ENCODE results near the gene PACS2.

PACS2 gene

DNA sequence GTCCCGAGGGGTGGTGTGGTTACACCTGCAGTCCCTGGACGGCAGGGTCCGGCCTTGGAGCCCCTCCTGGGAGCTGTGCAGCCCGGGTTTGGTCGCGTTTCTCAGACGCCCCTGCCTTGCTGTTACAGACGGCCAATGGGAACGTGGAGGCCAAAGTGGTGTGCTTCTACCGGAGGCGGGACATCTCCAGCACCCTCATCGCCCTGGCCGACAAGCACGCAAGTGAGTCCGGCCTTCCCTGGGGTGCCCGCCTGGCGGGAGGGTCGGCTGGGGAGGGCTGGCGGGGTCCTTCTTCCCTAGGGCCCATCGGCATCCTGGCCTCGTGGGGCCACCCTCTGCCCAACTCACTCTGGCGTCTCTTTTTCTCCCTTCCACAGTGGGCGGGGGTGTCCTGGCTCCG lies 130.7 kb downstream of the PACS2 start:
- no peak for DNase-seq (ENCODE audit: low spot score)

DNA sequence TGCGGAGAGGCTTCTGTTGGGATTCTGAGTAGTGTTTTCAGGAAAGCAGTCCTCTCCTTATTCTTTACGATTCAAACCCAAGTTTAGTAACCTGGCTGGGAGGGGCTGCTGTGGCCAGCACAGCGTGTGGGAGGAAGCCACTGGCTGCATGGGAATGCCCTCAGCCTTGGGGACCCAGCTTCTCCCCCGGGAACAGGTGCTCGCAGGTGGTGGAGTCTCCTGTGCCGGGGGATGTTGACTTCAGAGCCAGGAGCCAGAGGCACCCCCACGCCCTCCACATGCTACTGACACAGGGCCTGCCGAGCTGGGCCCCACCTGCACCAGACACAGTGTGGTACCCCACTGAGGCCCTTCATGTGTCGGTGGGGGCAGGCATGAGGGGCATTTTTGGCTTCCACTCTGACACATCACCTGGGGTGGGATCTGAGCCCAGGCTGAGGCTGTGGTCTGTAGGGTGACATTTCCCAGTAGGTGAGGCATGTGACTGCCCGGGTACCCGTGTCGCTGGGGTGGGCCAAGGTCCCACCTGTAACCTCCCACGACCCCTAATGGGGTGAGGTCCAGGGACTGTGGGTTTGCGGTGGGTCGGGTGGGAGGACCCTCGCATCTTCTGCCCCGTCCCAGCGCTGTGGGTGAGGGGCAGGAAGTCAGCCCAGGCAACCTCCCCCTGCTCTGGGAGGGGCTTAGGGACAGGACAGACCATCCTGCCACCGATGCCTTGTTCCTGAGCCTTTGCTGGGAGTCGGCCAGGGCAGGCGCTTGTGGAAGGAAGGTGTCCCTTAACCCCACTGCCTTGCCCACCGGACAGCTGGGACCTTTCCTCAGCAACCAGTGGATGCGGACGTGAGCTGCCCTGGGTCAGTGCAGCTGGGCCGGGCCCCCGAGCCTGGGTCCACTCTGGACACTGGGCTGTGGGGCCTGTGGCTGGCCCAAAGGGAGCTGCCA lies 131.6 kb downstream of the PACS2 start:
- no peak for DNase-seq (ENCODE audit: low spot score)

DNA sequence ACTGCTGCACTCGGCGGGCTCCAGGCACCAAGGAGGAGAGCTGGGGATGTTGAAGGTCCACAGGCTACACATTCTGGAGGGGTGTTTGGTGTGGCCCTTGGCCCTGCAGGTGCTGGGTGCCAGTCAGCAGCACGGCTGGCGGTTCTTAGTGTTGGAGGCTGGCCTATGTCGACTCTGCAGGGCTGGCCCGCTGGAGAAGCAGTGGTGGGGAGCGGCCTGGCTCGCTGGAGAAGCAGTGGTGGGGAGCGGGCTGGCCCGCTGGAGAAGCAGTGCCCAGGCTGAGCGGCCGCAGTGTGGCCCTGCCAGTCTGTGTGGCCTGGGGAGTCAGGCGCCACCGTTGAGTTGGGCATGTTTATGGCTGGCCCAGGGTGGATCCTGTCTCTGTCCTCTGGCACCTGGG lies 132.4 kb downstream of the PACS2 start:
- DNase-seq (ENCODE audit: low spot score) = no peak
